Measurements from ENCODE around the gene GPER1. TPM values are rescaled to one million over a fixed set of nuclear protein-coding genes. Genes with fewer than 3 reads are reported as not detected.

The GPER1 gene
- total RNA-seq, 1 donor from 2014 or later, result not detected

DNA sequence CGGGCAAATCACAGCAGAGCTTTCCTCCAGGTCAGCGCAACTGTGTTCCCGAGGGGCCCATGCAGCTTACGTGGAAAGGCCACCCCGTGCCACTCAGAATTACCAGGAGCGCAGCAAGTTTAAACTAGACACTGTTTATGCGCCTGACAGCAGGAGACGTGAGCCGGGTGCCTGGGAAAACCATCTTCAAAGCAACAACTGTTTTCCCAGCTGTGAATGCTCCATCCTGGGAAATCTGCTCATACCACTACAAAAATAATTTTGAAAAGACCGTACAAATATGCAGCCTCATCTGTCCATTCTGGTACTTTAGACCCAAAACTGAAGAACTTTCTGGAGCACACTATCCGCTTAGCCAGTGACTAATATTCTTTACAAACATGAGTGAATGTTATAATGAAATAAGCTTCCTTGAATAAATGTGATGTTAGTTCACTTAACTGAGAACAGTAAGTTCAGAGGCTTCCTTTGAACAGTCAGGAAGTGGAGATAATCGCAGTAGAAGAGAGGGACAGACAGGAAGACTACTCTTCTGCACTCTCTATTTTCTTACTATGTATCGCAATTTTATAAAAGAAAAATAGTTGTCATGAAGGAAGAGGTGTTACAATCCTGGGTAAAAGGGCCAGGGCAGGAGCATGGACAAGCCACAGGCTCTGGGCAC, 16.7 kb downstream of the GPER1 start:
- peaks cover 18% of the 10 kb centered on the region for H3K4me1 Mint-ChIP-seq
- no peaks in the 10 kb centered on the region for H3K9me3 Mint-ChIP-seq
- H3K4me3 Mint-ChIP-seq, result no peak overlapping the region
- no peaks in the 10 kb centered on the region for H3K27me3 Mint-ChIP-seq
- no peak for DNase-seq
- intact Hi-C loops (cut with micrococcal nuclease), result no loop called here
- H3K27ac Mint-ChIP-seq, result peak overlapping the region; percentile 66
- H3K36me3 Mint-ChIP-seq (ENCODE audit: low read depth), result no peaks in the 10 kb centered on the region

- DNase-seq, result no peak
- no peak overlapping the region for H3K4me3 Mint-ChIP-seq
- no peak overlapping the region for H3K27ac Mint-ChIP-seq
- H3K4me1 Mint-ChIP-seq, result peaks cover 18% of the 10 kb centered on the region
- intact Hi-C loops (cut with micrococcal nuclease), result no loop called here
- no peaks in the 10 kb centered on the region for H3K9me3 Mint-ChIP-seq
- H3K36me3 Mint-ChIP-seq (ENCODE audit: low read depth), result no peaks in the 10 kb centered on the region
- H3K27me3 Mint-ChIP-seq, result no peaks in the 10 kb centered on the region
Measured at GRCh38 chr7:1105189-1105588, 17.3 kb downstream of the GPER1 start.

- Mint-ChIP-seq H3K4me1 (peaks cover 18% of the 10 kb centered on the region), H3K27ac (no peak overlapping the region), H3K36me3 (ENCODE audit: low read depth) (no peaks in the 10 kb centered on the region), H3K9me3 (no peaks in the 10 kb centered on the region), H3K27me3 (no peaks in the 10 kb centered on the region), H3K4me3 (no peak overlapping the region)
- no peak for DNase-seq
- intact Hi-C loops (cut with micrococcal nuclease), result no loop called here
Measured at GRCh38 chr7:1106063-1106792, 18.3 kb downstream of the GPER1 start.

DNA sequence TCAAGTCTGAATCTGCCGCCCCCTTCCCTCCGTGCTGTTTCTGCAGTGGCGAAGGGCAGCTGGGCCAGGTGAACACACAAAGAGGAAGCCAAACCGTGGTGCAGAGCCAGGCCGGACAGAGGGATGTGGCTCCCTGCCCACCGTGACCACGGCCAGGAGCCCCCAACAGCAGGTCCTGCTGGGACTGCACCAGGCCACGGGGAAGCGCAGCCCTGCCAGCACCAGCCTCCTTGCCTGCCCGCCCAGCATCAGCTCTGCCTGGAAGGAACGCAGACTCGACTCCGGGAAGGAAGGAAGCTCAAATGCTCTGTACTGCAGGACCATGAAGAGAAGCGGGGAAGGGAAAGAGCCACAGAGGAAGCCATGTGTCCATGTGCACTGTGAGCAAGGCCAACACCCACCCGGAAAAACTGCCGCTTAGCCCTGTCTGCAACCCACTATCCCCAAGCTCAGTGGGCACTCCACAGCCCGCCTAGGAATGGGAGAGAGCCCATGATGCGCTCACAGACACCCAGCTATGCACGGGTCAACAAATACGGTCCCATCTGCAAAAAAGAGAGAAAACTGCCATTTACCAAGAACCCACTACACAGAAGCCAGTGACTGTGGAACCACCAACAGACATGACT, 19.0 kb downstream of the GPER1 start:
- H3K9me3 Mint-ChIP-seq, result no peaks in the 10 kb centered on the region
- H3K4me3 Mint-ChIP-seq, result no peak overlapping the region
- no peaks in the 10 kb centered on the region for H3K36me3 Mint-ChIP-seq (ENCODE audit: low read depth)
- no peak for DNase-seq
- H3K4me1 Mint-ChIP-seq, result peaks cover 18% of the 10 kb centered on the region
- H3K27ac Mint-ChIP-seq, result no peak overlapping the region
- no peaks in the 10 kb centered on the region for H3K27me3 Mint-ChIP-seq
- intact Hi-C loops (cut with micrococcal nuclease), result no loop called here

GRCh38 chr7:1108264-1108920, 20.5 kb downstream of the GPER1 start:
- DNase-seq, result no peak
- Mint-ChIP-seq H3K4me1 (peaks cover 12% of the 10 kb centered on the region), H3K4me3 (no peak overlapping the region), H3K27ac (no peak overlapping the region), H3K36me3 (ENCODE audit: low read depth) (no peaks in the 10 kb centered on the region), H3K27me3 (no peaks in the 10 kb centered on the region), H3K9me3 (no peaks in the 10 kb centered on the region)
- intact Hi-C loops (cut with micrococcal nuclease), result no loop called here

GRCh38 chr7:1109581-1110310, 21.8 kb downstream of the GPER1 start:
- Mint-ChIP-seq H3K4me1 (peaks cover 4% of the 10 kb centered on the region), H3K4me3 (no peak overlapping the region), H3K27ac (no peak overlapping the region), H3K9me3 (no peaks in the 10 kb centered on the region), H3K27me3 (no peaks in the 10 kb centered on the region), H3K36me3 (ENCODE audit: low read depth) (no peaks in the 10 kb centered on the region)
- DNase-seq, result no peak
- intact Hi-C loops (cut with micrococcal nuclease), result no loop called here

DNA sequence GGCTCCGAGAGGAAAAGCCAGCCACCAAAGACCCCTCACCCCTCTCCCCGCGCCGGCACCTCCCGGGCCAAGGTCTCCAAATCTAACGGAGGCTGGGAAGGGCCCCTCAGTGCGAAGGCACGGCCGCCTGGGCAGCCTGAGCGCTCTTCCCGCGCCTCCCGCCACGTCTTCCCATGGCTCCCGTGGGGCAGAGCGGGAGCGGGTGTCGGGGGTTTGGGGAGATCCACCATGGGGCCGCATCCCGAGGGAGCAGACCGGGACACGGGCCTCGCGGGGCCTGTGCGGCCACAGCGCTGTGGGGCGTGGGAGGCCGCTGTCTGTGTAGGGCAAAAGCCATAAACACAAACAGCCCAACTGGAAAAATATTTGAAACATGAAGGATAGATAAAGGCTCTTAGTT, 22.4 kb downstream of the GPER1 start:
- Mint-ChIP-seq H3K4me3 (no peak overlapping the region), H3K4me1 (no peaks in the 10 kb centered on the region)
- intact Hi-C loops (cut with micrococcal nuclease), result no loop called here

GRCh38 chr7:1111156-1111555, 23.2 kb downstream of the GPER1 start:
- Mint-ChIP-seq H3K4me3 (no peak overlapping the region), H3K9me3 (no peaks in the 10 kb centered on the region), H3K27me3 (no peaks in the 10 kb centered on the region), H3K4me1 (no peaks in the 10 kb centered on the region), H3K27ac (no peak overlapping the region), H3K36me3 (ENCODE audit: low read depth) (no peaks in the 10 kb centered on the region)
- intact Hi-C loops (cut with micrococcal nuclease), result no loop called here
- no peak for DNase-seq

More for the DNA sequence above, 22.4 kb downstream of the GPER1 start:
- H3K36me3 Mint-ChIP-seq (ENCODE audit: low read depth), result no peaks in the 10 kb centered on the region
- DNase-seq, result no peak
- no peaks in the 10 kb centered on the region for H3K9me3 Mint-ChIP-seq
- no peaks in the 10 kb centered on the region for H3K27me3 Mint-ChIP-seq
- H3K27ac Mint-ChIP-seq, result no peak overlapping the region

GRCh38 chr7:1112109-1112508, 24.2 kb downstream of the GPER1 start:
- intact Hi-C loops (cut with micrococcal nuclease), result no loop called here
- no peaks in the 10 kb centered on the region for H3K9me3 Mint-ChIP-seq
- no peak overlapping the region for H3K27ac Mint-ChIP-seq
- DNase-seq, result no peak
- H3K4me3 Mint-ChIP-seq, result no peak overlapping the region
- no peaks in the 10 kb centered on the region for H3K36me3 Mint-ChIP-seq (ENCODE audit: low read depth)
- H3K27me3 Mint-ChIP-seq, result no peaks in the 10 kb centered on the region
- H3K4me1 Mint-ChIP-seq, result no peaks in the 10 kb centered on the region

- no peak overlapping the region for H3K27ac Mint-ChIP-seq
- peaks cover 4% of the 10 kb centered on the region for H3K9me3 Mint-ChIP-seq
- H3K4me1 Mint-ChIP-seq, result peaks cover 4% of the 10 kb centered on the region
- no peaks in the 10 kb centered on the region for H3K27me3 Mint-ChIP-seq
- no peak for DNase-seq
- intact Hi-C loops (cut with micrococcal nuclease), result no loop called here
- peaks cover 5% of the 10 kb centered on the region for H3K36me3 Mint-ChIP-seq (ENCODE audit: low read depth)
- no peak overlapping the region for H3K4me3 Mint-ChIP-seq
Measured at GRCh38 chr7:1112625-1113547, 25.0 kb downstream of the GPER1 start.

DNA sequence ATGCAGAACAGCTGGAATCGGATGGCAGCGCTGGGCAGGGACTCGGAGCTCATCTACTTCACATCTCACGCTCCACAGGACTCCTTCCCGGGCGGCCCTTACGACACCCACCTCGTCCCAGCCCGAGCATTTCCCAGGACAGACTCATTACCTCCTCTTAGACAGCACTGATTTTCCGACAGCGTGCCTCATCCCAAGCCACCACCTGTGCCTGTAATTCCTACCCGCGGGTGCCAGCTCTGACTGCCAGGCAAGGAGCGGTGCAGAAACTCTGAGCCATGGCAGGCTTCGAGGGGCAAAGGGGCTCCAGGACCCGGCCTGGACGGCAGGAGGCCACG, 25.6 kb downstream of the GPER1 start:
- H3K9me3 Mint-ChIP-seq, result peaks cover 4% of the 10 kb centered on the region
- DNase-seq, result no peak
- peaks cover 8% of the 10 kb centered on the region for H3K4me1 Mint-ChIP-seq
- no peaks in the 10 kb centered on the region for H3K27me3 Mint-ChIP-seq
- no peak overlapping the region for H3K4me3 Mint-ChIP-seq
- peaks cover 5% of the 10 kb centered on the region for H3K36me3 Mint-ChIP-seq (ENCODE audit: low read depth)
- intact Hi-C loops (cut with micrococcal nuclease), result no loop called here
- no peak overlapping the region for H3K27ac Mint-ChIP-seq

DNA sequence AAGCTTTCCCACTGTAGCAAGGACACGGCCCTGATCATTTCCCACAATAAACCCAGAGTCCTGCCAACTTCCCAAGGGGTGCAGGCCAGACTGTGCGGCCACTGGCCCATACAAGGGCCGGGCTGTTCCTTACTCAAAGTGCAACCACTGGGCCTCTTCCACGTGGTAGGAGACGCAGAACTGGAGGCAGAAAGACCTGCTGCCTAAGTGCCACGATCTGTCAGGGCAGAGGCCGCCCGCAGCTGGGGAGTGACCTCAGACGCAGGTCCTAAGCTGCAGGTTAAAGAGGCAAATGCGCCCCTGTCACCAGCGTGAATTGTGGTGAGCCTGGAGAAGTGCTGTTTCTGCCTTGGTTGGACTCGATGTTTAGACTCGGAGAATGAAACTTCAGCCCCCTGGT, 26.2 kb downstream of the GPER1 start:
- H3K4me3 Mint-ChIP-seq, result no peak overlapping the region
- peaks cover 5% of the 10 kb centered on the region for H3K36me3 Mint-ChIP-seq (ENCODE audit: low read depth)
- peaks cover 9% of the 10 kb centered on the region for H3K4me1 Mint-ChIP-seq
- H3K27me3 Mint-ChIP-seq, result no peaks in the 10 kb centered on the region
- H3K9me3 Mint-ChIP-seq, result peaks cover 4% of the 10 kb centered on the region
- no peak for DNase-seq
- H3K27ac Mint-ChIP-seq, result no peak overlapping the region
- intact Hi-C loops (cut with micrococcal nuclease), result no loop called here

GRCh38 chr7:1114505-1114904, 26.6 kb downstream of the GPER1 start:
- intact Hi-C loops (cut with micrococcal nuclease), result no loop called here
- no peaks in the 10 kb centered on the region for H3K27me3 Mint-ChIP-seq
- no peak for DNase-seq
- peaks cover 4% of the 10 kb centered on the region for H3K9me3 Mint-ChIP-seq
- no peak overlapping the region for H3K27ac Mint-ChIP-seq
- peaks cover 5% of the 10 kb centered on the region for H3K36me3 Mint-ChIP-seq (ENCODE audit: low read depth)
- peaks cover 12% of the 10 kb centered on the region for H3K4me1 Mint-ChIP-seq
- H3K4me3 Mint-ChIP-seq, result no peak overlapping the region
